SHP77 treated with DMSO at 0.1 percent for 48 hours (cell line): ENCODE results near the gene PHLPP1.
"Not testable (repeated sequence)": the region's sequence is repeated elsewhere in the genome, so short reads cannot be mapped to it uniquely, and the experiment has no call there.

Experiments
- DNase-seq: peaks from one replicate; lab custom pipeline; 2025; lab: John Stamatoyannopoulos, UW

The PHLPP1 gene

GRCh38 chr18:62894681-62895390, 179.5 kb downstream of the PHLPP1 start:
- DNase-seq, result no peak

GRCh38 chr18:62897153-62897552, 181.8 kb downstream of the PHLPP1 start:
- DNase-seq, result no peak

GRCh38 chr18:62898359-62898758, 183.0 kb downstream of the PHLPP1 start:
- DNase-seq, result no peak

GRCh38 chr18:62899534-62899933, 184.2 kb downstream of the PHLPP1 start:
- no peak for DNase-seq

- DNase-seq, result no peak
These were observed 185.0 kb downstream of the PHLPP1 start for GRCh38 chr18:62900132-62900883.

GRCh38 chr18:62902776-62903175, 187.4 kb downstream of the PHLPP1 start:
- no peak for DNase-seq

GRCh38 chr18:62904396-62905285, 189.3 kb downstream of the PHLPP1 start:
- no peak for DNase-seq

GRCh38 chr18:62912885-62913284, 197.5 kb downstream of the PHLPP1 start:
- no peak for DNase-seq

- not testable (repeated sequence) for DNase-seq
These were observed 198.5 kb downstream of the PHLPP1 start for GRCh38 chr18:62913824-62914223.

- no peak for DNase-seq
These were observed 199.6 kb downstream of the PHLPP1 start for GRCh38 chr18:62914871-62915392.

- no peak for DNase-seq
These were observed 203.0 kb downstream of the PHLPP1 start for GRCh38 chr18:62918361-62918760.

- peak; percentile 8 for DNase-seq
These were observed 203.9 kb downstream of the PHLPP1 start for GRCh38 chr18:62919109-62919838.

- DNase-seq, result no peak
These were observed 209.8 kb downstream of the PHLPP1 start for GRCh38 chr18:62925031-62925688.

GRCh38 chr18:62928326-62928725, 213.0 kb downstream of the PHLPP1 start:
- no peak for DNase-seq

- DNase-seq, result no peak
These were observed 218.0 kb downstream of the PHLPP1 start for GRCh38 chr18:62933261-62933887.

- no peak for DNase-seq
These were observed 220.7 kb downstream of the PHLPP1 start for GRCh38 chr18:62935994-62936393.

GRCh38 chr18:62937065-62937464, 221.7 kb downstream of the PHLPP1 start:
- no peak for DNase-seq

GRCh38 chr18:62938006-62938405, 222.7 kb downstream of the PHLPP1 start:
- no peak for DNase-seq

GRCh38 chr18:62938487-62938886, 223.1 kb downstream of the PHLPP1 start:
- DNase-seq, result no peak

GRCh38 chr18:62939433-62939832, 224.1 kb downstream of the PHLPP1 start:
- DNase-seq, result no peak

- peak; percentile 73 for DNase-seq
These were observed 224.6 kb downstream of the PHLPP1 start for GRCh38 chr18:62939926-62940325.
